ENCODE measurements around the gene C10orf62.

The C10orf62 gene

GRCh38 chr10:97635577-97635976, 46.1 kb downstream of the C10orf62 start (continued):
- no peak for TF ChIP-seq CTCF (tag by site-specific recombination; IDR thresholded peaks at IDR 0.05)
- TF ChIP-seq GLI4 (tag by site-specific recombination; IDR thresholded peaks at IDR 0.05) = no peak
- TF ChIP-seq, protein P1, sequence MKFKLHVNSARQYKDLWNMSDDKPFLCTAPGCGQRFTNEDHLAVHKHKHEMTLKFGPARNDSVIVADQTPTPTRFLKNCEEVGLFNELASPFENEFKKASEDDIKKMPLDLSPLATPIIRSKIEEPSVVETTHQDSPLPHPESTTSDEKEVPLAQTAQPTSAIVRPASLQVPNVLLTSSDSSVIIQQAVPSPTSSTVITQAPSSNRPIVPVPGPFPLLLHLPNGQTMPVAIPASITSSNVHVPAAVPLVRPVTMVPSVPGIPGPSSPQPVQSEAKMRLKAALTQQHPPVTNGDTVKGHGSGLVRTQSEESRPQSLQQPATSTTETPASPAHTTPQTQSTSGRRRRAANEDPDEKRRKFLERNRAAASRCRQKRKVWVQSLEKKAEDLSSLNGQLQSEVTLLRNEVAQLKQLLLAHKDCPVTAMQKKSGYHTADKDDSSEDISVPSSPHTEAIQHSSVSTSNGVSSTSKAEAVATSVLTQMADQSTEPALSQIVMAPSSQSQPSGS (tag by site-specific recombination; IDR thresholded peaks at IDR 0.05; ENCODE audit: low read depth) = no peak
- no peak for TF ChIP-seq ZNF701 (tag by site-specific recombination; IDR thresholded peaks at IDR 0.05)
- TF ChIP-seq SETDB1 (IDR thresholded peaks at IDR 0.05; ENCODE audit: insufficient read length, low read length) = no peak
- TF ChIP-seq GFI1B (tag by site-specific recombination; IDR thresholded peaks at IDR 0.05) = peak; percentile 55; the same call in 1 of the 2 replicates
- TF ChIP-seq KLF8 (tag by site-specific recombination; IDR thresholded peaks at IDR 0.05) = no peak
- no peak for TF ChIP-seq ZNF785 (tag by site-specific recombination; IDR thresholded peaks at IDR 0.05)
- TF ChIP-seq HOXC10 (CRISPR knock-in tag; IDR thresholded peaks at IDR 0.05) = no peak
- TF ChIP-seq ZNF335 (tag by site-specific recombination; conservative IDR thresholded peaks at IDR 0.05) = no peak
- TF ChIP-seq KLF16 (tag by site-specific recombination; IDR thresholded peaks at IDR 0.05) = no peak
- TF ChIP-seq, protein P2, sequence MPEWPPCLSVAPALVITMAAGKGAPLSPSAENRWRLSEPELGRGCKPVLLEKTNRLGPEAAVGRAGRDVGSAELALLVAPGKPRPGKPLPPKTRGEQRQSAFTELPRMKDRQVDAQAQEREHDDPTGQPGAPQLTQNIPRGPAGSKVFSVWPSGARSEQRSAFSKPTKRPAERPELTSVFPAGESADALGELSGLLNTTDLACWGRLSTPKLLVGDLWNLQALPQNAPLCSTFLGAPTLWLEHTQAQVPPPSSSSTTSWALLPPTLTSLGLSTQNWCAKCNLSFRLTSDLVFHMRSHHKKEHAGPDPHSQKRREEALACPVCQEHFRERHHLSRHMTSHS (tag by site-specific recombination; IDR thresholded peaks at IDR 0.05) = no peak
- no peak for TF ChIP-seq ZNF19 (tag by site-specific recombination; IDR thresholded peaks at IDR 0.05; ENCODE audit: low read depth)
- no peak for TF ChIP-seq ZSCAN30 (tag by site-specific recombination; IDR thresholded peaks at IDR 0.05)
- no peak for TF ChIP-seq ZSCAN23 (tag by site-specific recombination; IDR thresholded peaks at IDR 0.05)
- TF ChIP-seq BCL6B (tag by site-specific recombination; IDR thresholded peaks at IDR 0.05) = no peak
- no peak for TF ChIP-seq YY1 (tag by site-specific recombination; IDR thresholded peaks at IDR 0.05)
- TF ChIP-seq ZNF837 (tag by site-specific recombination; IDR thresholded peaks at IDR 0.05) = no peak
- no peak for TF ChIP-seq REPIN1 (tag by site-specific recombination; IDR thresholded peaks at IDR 0.05; ENCODE audit: low read depth)
- no peak for TF ChIP-seq ZNF175 (tag by site-specific recombination; IDR thresholded peaks at IDR 0.05)
- TF ChIP-seq HOXA7 (CRISPR knock-in tag; IDR thresholded peaks at IDR 0.05; ENCODE audit: borderline replicate concordance) = no peak
- no peak for TF ChIP-seq ZNF610 (tag by site-specific recombination; IDR thresholded peaks at IDR 0.05; ENCODE audit: borderline replicate concordance)
- TF ChIP-seq ZBTB26 (tag by site-specific recombination; optimal IDR thresholded peaks at IDR 0.05) = no peak
- TF ChIP-seq KLF9 (tag by site-specific recombination; IDR thresholded peaks at IDR 0.05; ENCODE audit: low read depth) = no peak
- TF ChIP-seq ZNF394 (tag by site-specific recombination; IDR thresholded peaks at IDR 0.05; ENCODE audit: borderline replicate concordance) = peak; percentile 98
- TF ChIP-seq ZNF624 (tag by site-specific recombination; IDR thresholded peaks at IDR 0.05) = no peak
- TF ChIP-seq TRIM28 (IDR thresholded peaks at IDR 0.05; ENCODE audit: borderline replicate concordance, low read length) = no peak
- TF ChIP-seq, protein P3, sequence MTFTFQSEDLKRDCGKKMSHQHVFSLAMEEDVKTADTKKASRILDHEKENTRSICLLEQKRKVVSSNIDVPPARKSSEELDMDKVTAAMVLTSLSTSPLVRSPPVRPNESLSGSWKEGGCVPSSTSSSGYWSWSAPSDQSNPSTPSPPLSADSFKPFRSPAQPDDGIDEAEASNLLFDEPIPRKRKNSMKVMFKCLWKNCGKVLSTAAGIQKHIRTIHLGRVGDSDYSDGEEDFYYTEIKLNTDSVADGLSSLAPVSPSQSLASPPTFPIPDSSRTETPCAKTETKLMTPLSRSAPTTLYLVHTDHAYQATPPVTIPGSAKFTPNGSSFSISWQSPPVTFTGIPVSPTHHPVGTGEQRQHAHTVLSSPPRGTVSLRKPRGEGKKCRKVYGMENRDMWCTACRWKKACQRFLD (tag by site-specific recombination; IDR thresholded peaks at IDR 0.05) = no peak
- TF ChIP-seq SCRT1 (tag by site-specific recombination; IDR thresholded peaks at IDR 0.05; ENCODE audit: borderline replicate concordance) = no peak
- TF ChIP-seq SP7 (tag by site-specific recombination; IDR thresholded peaks at IDR 0.05) = no peak
- TF ChIP-seq EGR2 (tag by site-specific recombination; IDR thresholded peaks at IDR 0.05; ENCODE audit: low read depth) = no peak
- TF ChIP-seq ZNF654 (tag by site-specific recombination; IDR thresholded peaks at IDR 0.05; ENCODE audit: low read depth) = peak; percentile 50
- no peak for TF ChIP-seq ZFP41 (tag by site-specific recombination; IDR thresholded peaks at IDR 0.05; ENCODE audit: borderline replicate concordance)
- no peak for TF ChIP-seq ZNF23 (tag by site-specific recombination; IDR thresholded peaks at IDR 0.05; ENCODE audit: borderline replicate concordance)
- TF ChIP-seq OVOL3 (tag by site-specific recombination; IDR thresholded peaks at IDR 0.05) = no peak
- TF ChIP-seq ZBTB20 (tag by site-specific recombination; IDR thresholded peaks at IDR 0.05) = no peak
- TF ChIP-seq ZNF473 (tag by site-specific recombination; IDR thresholded peaks at IDR 0.05) = no peak

All from HEK293 (cell line).